HepG2 (cell line): ENCODE data around the gene NECTIN2. TPM values are rescaled to one million over a fixed set of nuclear protein-coding genes. Genes with fewer than 3 reads are reported as not detected.

ENCODE experiments used
- MTF1 ChIP-seq: sonication (generic); formaldehyde crosslinking; IDR thresholded peaks from 2 replicates; pipeline ENCODE4 v1.5.0; 2020; ENCODE audit warnings: missing genetic modification reagents
- NFKB2 ChIP-seq: sonication (generic); formaldehyde crosslinking; IDR thresholded peaks from 2 replicates; pipeline ENCODE4 v1.4.0; 2020; ENCODE audit warnings: missing genetic modification reagents, borderline replicate concordance
- PHF8 ChIP-seq: sonication (generic); formaldehyde crosslinking; IDR thresholded peaks from 2 replicates; pipeline ENCODE4 v1.5.0; 2020; ENCODE audit warnings: missing genetic modification reagents
- SKI ChIP-seq: fragments of 450-650 bp; IDR thresholded peaks from one replicate; pipeline ENCODE4 v1.6.1; 2018; ENCODE audit warnings: mild to moderate bottlenecking; ENCODE audit not compliant: partially characterized antibody
- TAF1 ChIP-seq: sonication (generic); formaldehyde crosslinking; IDR thresholded peaks from 2 replicates; pipeline ENCODE4 v1.4.0; 2020; ENCODE audit warnings: missing genetic modification reagents
- TEF ChIP-seq: sonication (generic); formaldehyde crosslinking; IDR thresholded peaks from 2 replicates; pipeline ENCODE4 v1.5.0; 2020; ENCODE audit warnings: missing genetic modification reagents
- ZBTB49 ChIP-seq: sonication (generic); formaldehyde crosslinking; IDR thresholded peaks from 2 replicates; pipeline ENCODE4 v1.4.0; 2020; ENCODE audit warnings: missing genetic modification reagents, borderline replicate concordance
- ZMYM2 ChIP-seq: sonication (generic); formaldehyde crosslinking; IDR thresholded peaks from 2 replicates; pipeline ENCODE4 v1.8.0; 2022; ENCODE audit warnings: mild to moderate bottlenecking, missing genetic modification reagents
- ZNF275 ChIP-seq: sonication (generic); formaldehyde crosslinking; IDR thresholded peaks from 2 replicates; pipeline ENCODE4 v1.8.0; 2022; ENCODE audit warnings: missing genetic modification reagents, mild to moderate bottlenecking, inconsistent platforms, borderline replicate concordance
- ZNF354B ChIP-seq: sonication (generic); formaldehyde crosslinking; IDR thresholded peaks from 2 replicates; pipeline ENCODE4 v1.8.0; 2022; ENCODE audit warnings: mild to moderate bottlenecking, missing genetic modification reagents
- ZNF367 ChIP-seq: sonication (generic); formaldehyde crosslinking; IDR thresholded peaks from 2 replicates; pipeline ENCODE4 v1.4.0; 2020; ENCODE audit warnings: missing genetic modification reagents, borderline replicate concordance
- ZNF546 ChIP-seq: sonication (generic); formaldehyde crosslinking; conservative IDR thresholded peaks from 2 replicates; pipeline ENCODE4 v1.8.1; 2023; ENCODE audit warnings: mild to moderate bottlenecking, missing genetic modification reagents
- ZNF552 ChIP-seq: sonication (generic); formaldehyde crosslinking; IDR thresholded peaks from 2 replicates; pipeline ENCODE4 v1.9.0; 2022; ENCODE audit warnings: missing genetic modification reagents, mild to moderate bottlenecking, borderline replicate concordance
- ZNF687 ChIP-seq: sonication (generic); formaldehyde crosslinking; IDR thresholded peaks from 2 replicates; pipeline ENCODE4 v1.5.1; 2020; ENCODE audit warnings: mild to moderate bottlenecking, missing genetic modification reagents, moderate library complexity
- ZNF691 ChIP-seq: sonication (generic); formaldehyde crosslinking; IDR thresholded peaks from 2 replicates; pipeline ENCODE4 v1.4.0; 2020; ENCODE audit warnings: missing genetic modification reagents, low read depth, mild to moderate bottlenecking, borderline replicate concordance
- ZNF749 ChIP-seq: sonication (generic); formaldehyde crosslinking; IDR thresholded peaks from 2 replicates; pipeline ENCODE4 v1.8.0; 2022; ENCODE audit warnings: mild to moderate bottlenecking, missing genetic modification reagents, moderate library complexity, borderline replicate concordance
- polyA plus RNA-seq, 8 experiments: library from polyadenylated mRNA; depleted of rRNA in 3 of 8; stranded (reverse) in 7 of 8; unstranded in 1 of 8; fragments of >200 nt; fragmentation: Illumina TruSeq in 4 of 8; extraction: Trizol in 4 of 8; gene quantifications; 2 replicates each; pipeline versions ENCODE4 v1.2.1 to v1.2.3, GENCODE V29; 2011 to 2016; ENCODE audit warnings: low read depth in 4 of 8, missing spikeins in 1 of 8, mixed read lengths in 1 of 8; ENCODE audit not compliant: insufficient read depth in 1 of 8
- total RNA-seq, 5 experiments: library from RNA; depleted of rRNA; stranded (reverse); fragments of >200 nt; fragmentation: Illumina TruSeq; extraction: Trizol; gene quantifications; 2 replicates each; pipeline ENCODE4 v1.2.3, GENCODE V29; 2016; ENCODE audit warnings: low read depth in 1 of 5

NECTIN2 gene
- total and polyA plus RNA-seq, 2 of the 13 experiments (the other 11 are each of a cell fraction or from before 2014, with no cell fraction given) = 75.4 to 114 TPM

GRCh38 chr19:44800461-44800860 is 45.6 kb upstream of the NECTIN2 start (continued):
- TF ChIP-seq ZNF691 (peak; percentile 90), ZNF275 (CRISPR knock-in tag) (no peak), TEF (no peak), ZNF354B (CRISPR knock-in tag) (no peak), TAF1 (CRISPR knock-in tag) (0 out of 2 replicates have a peak, but pooled peaks have one; percentile 5), NFKB2 (CRISPR knock-in tag) (no peak), ZMYM2 (CRISPR knock-in tag) (peak; percentile 94), ZNF687 (CRISPR knock-in tag) (peak; percentile 83), ZNF552 (CRISPR knock-in tag) (no peak), ZNF367 (CRISPR knock-in tag) (no peak), ZNF749 (CRISPR knock-in tag) (no peak), PHF8 (CRISPR knock-in tag) (peak; percentile 46; the same call in 1 of the 2 replicates), SKI (peak; percentile 13), ZNF546 (CRISPR knock-in tag) (no peak), ZBTB49 (CRISPR knock-in tag) (no peak), MTF1 (CRISPR knock-in tag) (no peak)
